ENCODE data around the gene TSR2. TPM values are rescaled to one million over a fixed set of nuclear protein-coding genes. Genes with fewer than 3 reads are reported as not detected.

The TSR2 gene
- total and polyA plus RNA-seq, 2 of the 8 experiments (the other 6 are each of a cell fraction or from before 2014, with no cell fraction given), result 15.1 to 44.2 TPM

GRCh38 chrX:54411732-54412131, 28.5 kb upstream of the TSR2 start:
- Histone ChIP-seq H3K23ac (ENCODE audit: insufficient read length) (no peak overlapping the region), H2AFZ (ENCODE audit: low read length) (no peak overlapping the region), H3K56ac (replicated peaks; ENCODE audit: insufficient read length, low read depth, low read length) (no peak overlapping the region), H2BK15ac (ENCODE audit: low read length) (no peak overlapping the region), H2BK5ac (ENCODE audit: low read depth, low read length) (no peak overlapping the region), H3K4me3 (ENCODE audit: extremely low read depth in 1 of 4, insufficient read depth in 2 of 4, low read depth in 3 of 4, low read length in 4 of 4) (no peak overlapping the region), H4K91ac (replicated peaks; ENCODE audit: insufficient read length, low read length) (no peak overlapping the region), H3K9me3 (ENCODE audit: insufficient read depth in 2 of 2, low read depth in 1 of 2, low read length in 1 of 2) (no peaks in the 10 kb centered on the region), H3K4me2 (ENCODE audit: insufficient read depth in 1 of 2, low read depth in 2 of 2, low read length in 2 of 2) (no peak overlapping the region), H3K27me3 (replicated peaks in 1 of 4; ENCODE audit: control insufficient read depth in 3 of 4, extremely low read depth in 1 of 4, insufficient read depth in 3 of 4, low read length in 3 of 4) (no peaks in the 10 kb centered on the region), H4K5ac (ENCODE audit: insufficient read length, low read depth, low read length) (no peak overlapping the region), H3K79me1 (ENCODE audit: low read depth, low read length) (no peaks in the 10 kb centered on the region), H3K9ac (replicated peaks in 1 of 4; ENCODE audit: extremely low read depth in 1 of 4, low read depth in 3 of 4, low read length in 3 of 4) (no peak overlapping the region), H3K23me2 (ENCODE audit: low read depth, low read length) (peaks cover 2% of the 10 kb centered on the region; the same call in 1 of the 2 replicates), H3K4me1 (replicated peaks in 1 of 4; ENCODE audit: control insufficient read depth in 3 of 4, insufficient read depth in 4 of 4, low read length in 3 of 4) (peaks cover 0 to 6% (median 2%) of the 10 kb centered on the region in 4 experiments; a peak in 3 of 7 replicates), H3K14ac (ENCODE audit: insufficient read length) (no peak overlapping the region), H2AK5ac (ENCODE audit: low read depth, low read length) (no peak overlapping the region), H3K27ac (ENCODE audit: low read depth, low read length) (no peak overlapping the region), H2BK120ac (replicated peaks; ENCODE audit: low read depth, low read length) (no peak overlapping the region), H4K8ac (ENCODE audit: extremely low read depth, insufficient read depth, low read length) (no peak overlapping the region), H2BK12ac (ENCODE audit: low read depth, low read length) (no peak overlapping the region), H3K4ac (replicated peaks; ENCODE audit: insufficient read length, low read depth, low read length) (no peak overlapping the region), H4K20me1 (replicated peaks in 1 of 2; ENCODE audit: control insufficient read depth in 1 of 2, insufficient read depth in 2 of 2, low read length in 2 of 2) (no peaks in the 10 kb centered on the region), H3K18ac (ENCODE audit: extremely low read depth, low read length) (no peak overlapping the region), H3K79me2 (ENCODE audit: control insufficient read depth in 1 of 2, insufficient read depth in 2 of 2, low read length in 2 of 2) (no peaks in the 10 kb centered on the region), H2BK20ac (ENCODE audit: low read length) (no peak overlapping the region), H3K36me3 (ENCODE audit: control insufficient read depth in 2 of 4, insufficient read depth in 4 of 4, low read length in 3 of 4) (no peaks in the 10 kb centered on the region)
- ChIA-PET POLR2A (ENCODE audit: partially characterized antibody) (interaction anchor here (0.7 kb wide), 1 partner anchor 729 kb away, joined by 4 read pairs; no protein-coding TSS in a partner anchor), CTCF (ENCODE audit: partially characterized antibody) (no interaction called here)
- FAIRE-seq (no peak), DNase-seq (ENCODE audit: low read depth in 1 of 2, low spot score in 2 of 2) (no peak)
- no peak for TF ChIP-seq GTF2F1 (IDR thresholded peaks at IDR 0.05; ENCODE audit: borderline replicate concordance, low read depth, low read length)
- TF ChIP-seq KDM4A (IDR thresholded peaks at IDR 0.05; ENCODE audit: low read depth, low read length, severe bottlenecking), result no peak
- no peak for TF ChIP-seq TAF7 (optimal IDR thresholded peaks at IDR 0.05; ENCODE audit: borderline replicate concordance, low read depth, low read length)
- no peak for TF ChIP-seq GABPA (IDR thresholded peaks at IDR 0.05; ENCODE audit: borderline replicate concordance, insufficient read depth, low read length)
- no peak for TF ChIP-seq E2F6 (IDR thresholded peaks at IDR 0.05)
- no peak for TF ChIP-seq TAF1 (IDR thresholded peaks at IDR 0.05; ENCODE audit: low read depth, low read length)
- no peak for TF ChIP-seq JUND (IDR thresholded peaks at IDR 0.05; ENCODE audit: low read length)
- TF ChIP-seq NRF1 (IDR thresholded peaks at IDR 0.05; ENCODE audit: low read depth, low read length), result no peak
- no peak for TF ChIP-seq SIRT6 (IDR thresholded peaks at IDR 0.05; ENCODE audit: low read length)
- no peak for TF ChIP-seq MAFK (IDR thresholded peaks at IDR 0.05; ENCODE audit: low read depth, low read length)
- TF ChIP-seq POLR2AphosphoS5 (IDR thresholded peaks at IDR 0.05; ENCODE audit: low read depth, low read length), result no peak
- no peak for TF ChIP-seq CREB1 (IDR thresholded peaks at IDR 0.05)
- 100% methylated on average over 1 of the region's 1 CpG; no CpG with 5 or more reads in 1 of the 2 experiments for WGBS, 2 experiments (ENCODE audit: extremely low coverage in 1 of 2, insufficient coverage in 1 of 2, insufficient read length in 1 of 2, insufficient replicate concordance in 2 of 2, low coverage in 1 of 2, low lambda C conversion rate in 2 of 2, missing lambda C conversion rate in 1 of 2)
